Right lobe of liver (tissue), 6 donors: ENCODE measurements around the gene RAB22A. TPM values are rescaled to one million over a fixed set of nuclear protein-coding genes. Genes with fewer than 3 reads are reported as not detected.

Experiments used
- ATAC-seq, 4 donors: fragments of 200-7000 bp; cut with Tn5 transposase; one replicate each; pipeline ENCODE4 v1.9.1; 2020; ENCODE audit warnings: mild to moderate bottlenecking in 4 of 4, moderate library complexity in 4 of 4
- DNase-seq, 3 donors: peaks; one replicate each; pipeline ENCODE4 v3.0.0-alpha.2; 2020
- H3K27ac ChIP-seq, 3 donors: fragments of 200-600 bp; one replicate each; pipeline ENCODE4 v1.8.0; 2022
- H3K27me3 ChIP-seq, 2 donors: fragments of 200-600 bp; one replicate each; pipeline ENCODE4 v1.8.0; 2022
- H3K36me3 ChIP-seq, 4 donors: fragments of 200-600 bp; sonication (generic) in 1 of 4; one replicate each; pipeline versions ENCODE4 v1.5.1 to v1.8.0; 2017 to 2022; ENCODE audit warnings: control low read depth in 1 of 4
- H3K4me1 ChIP-seq, 4 donors: fragments of 200-600 bp; sonication (generic) in 1 of 4; one replicate each; pipeline versions ENCODE4 v1.5.1 to v1.8.0; 2017 to 2022; ENCODE audit warnings: control low read depth in 1 of 4
- H3K4me3 ChIP-seq, 3 donors: fragments of 200-600 bp; one replicate each; pipeline ENCODE4 v1.8.0; 2022
- H3K9me3 ChIP-seq, 4 donors: fragments of 200-600 bp; sonication (generic) in 1 of 4; one replicate each; pipeline versions ENCODE4 v1.5.1 to v1.8.0; 2017 to 2022; ENCODE audit warnings: control low read depth in 1 of 4
- POLR2A ChIP-seq: fragments of 450-650 bp; IDR thresholded peaks from one replicate; pipeline ENCODE4 v1.6.1; 2017; ENCODE audit warnings: antibody characterized with exemption, mild to moderate bottlenecking
- WGBS: methylation state at CpG from one replicate; pipeline ENCODE4 v1.1.6; 2018; ENCODE audit warnings: low coverage, low lambda C conversion rate; ENCODE audit not compliant: insufficient coverage; ENCODE audit errors: missing lambda C conversion rate; 5-methylcytosine and 5-hydroxymethylcytosine counted together
- intact Hi-C, 2 donors: fragments of 100-400 bp; cut with DNase I; formaldehyde crosslinking; loops; one replicate each; pipeline versions ENCODE4 v1.11.2 to v1.14.1; 2022
- total RNA-seq, 6 experiments: library from RNA; depleted of rRNA in 2 of 6; stranded (reverse); fragments of >200 nt in 2 of 6; fragmentation: NEBNext Ultra II Directional in 3 of 6; extraction: Animal tissue kit (Norgen Biotek cat#: 25700) in 3 of 6; gene quantifications; one replicate each; pipeline versions ENCODE4 v1.1.0 to v1.2.4, GENCODE V29; 2016 to 2023
- TF ChIP-seq, protein P1 (sequence below), 4 donors: fragments of 200-600 bp in 3 of 4; fragments of 450-650 bp in 1 of 4; IDR thresholded peaks; one replicate each; pipeline versions ENCODE4 v1.5.1 to v1.8.0; 2016 to 2022; ENCODE audit warnings: antibody characterized with exemption in 4 of 4, mild to moderate bottlenecking in 2 of 4
- donor health status: DM: no; HTN: yes; CAD: no.
- donor health status: DM: no; HTN: no; CAD: no.
- donor health status: DM: no; HTN: no; CAD: no.
- donor health status: DM: no; HTN: yes; CAD: no.
- donor health status: DM: no; HTN: yes; CAD: no.

The RAB22A gene
- total RNA-seq, 6 experiments from 2014 or later, result 7.4 to 11.6 (median 9.5) TPM

DNA sequence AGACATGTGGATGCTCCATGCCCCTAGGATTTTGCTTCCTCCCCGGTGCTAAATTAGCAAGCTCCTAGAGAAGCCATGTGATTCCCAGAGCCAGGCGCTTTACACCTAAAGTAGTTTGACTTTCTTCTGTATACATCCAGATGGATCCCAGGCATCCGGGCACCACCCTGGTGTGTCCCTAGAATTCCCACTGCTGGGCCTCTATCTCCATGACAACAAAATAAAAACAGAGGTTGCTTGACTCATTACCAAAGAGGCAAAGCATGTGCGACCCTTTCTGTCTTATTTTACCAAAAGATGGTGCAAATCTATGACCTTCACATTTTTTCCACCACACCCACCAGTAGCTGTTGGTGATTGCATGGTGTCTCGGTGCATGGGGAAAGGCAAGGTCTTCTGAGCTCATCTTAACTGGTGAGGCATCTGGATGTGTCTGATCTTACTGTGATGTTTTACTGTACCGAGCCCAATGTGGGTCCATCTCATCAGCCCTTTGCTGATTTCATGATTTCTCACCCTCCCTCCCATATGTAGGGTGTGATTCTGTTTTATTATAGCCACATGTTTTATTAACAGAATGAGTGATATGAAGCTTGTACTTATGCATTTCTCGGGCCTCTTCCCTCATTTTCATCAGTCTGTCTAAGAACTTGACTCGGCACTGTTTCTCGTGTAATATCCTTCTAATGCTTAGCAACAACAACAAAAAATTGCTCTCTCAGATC lies 52.1 kb downstream of the RAB22A start:
- Histone ChIP-seq H3K27ac (no peak overlapping the region), H3K36me3 (peaks cover 0 to 27% (median 8%) of the 10 kb centered on the region in 4 donors), H3K27me3 (no peaks in the 10 kb centered on the region), H3K9me3 (no peaks in the 10 kb centered on the region), H3K4me3 (no peak overlapping the region), H3K4me1 (no peaks in the 10 kb centered on the region)
- intact Hi-C loops, result no loop called here
- DNase-seq (no peak), ATAC-seq (no peak)
- TF ChIP-seq, protein P1, sequence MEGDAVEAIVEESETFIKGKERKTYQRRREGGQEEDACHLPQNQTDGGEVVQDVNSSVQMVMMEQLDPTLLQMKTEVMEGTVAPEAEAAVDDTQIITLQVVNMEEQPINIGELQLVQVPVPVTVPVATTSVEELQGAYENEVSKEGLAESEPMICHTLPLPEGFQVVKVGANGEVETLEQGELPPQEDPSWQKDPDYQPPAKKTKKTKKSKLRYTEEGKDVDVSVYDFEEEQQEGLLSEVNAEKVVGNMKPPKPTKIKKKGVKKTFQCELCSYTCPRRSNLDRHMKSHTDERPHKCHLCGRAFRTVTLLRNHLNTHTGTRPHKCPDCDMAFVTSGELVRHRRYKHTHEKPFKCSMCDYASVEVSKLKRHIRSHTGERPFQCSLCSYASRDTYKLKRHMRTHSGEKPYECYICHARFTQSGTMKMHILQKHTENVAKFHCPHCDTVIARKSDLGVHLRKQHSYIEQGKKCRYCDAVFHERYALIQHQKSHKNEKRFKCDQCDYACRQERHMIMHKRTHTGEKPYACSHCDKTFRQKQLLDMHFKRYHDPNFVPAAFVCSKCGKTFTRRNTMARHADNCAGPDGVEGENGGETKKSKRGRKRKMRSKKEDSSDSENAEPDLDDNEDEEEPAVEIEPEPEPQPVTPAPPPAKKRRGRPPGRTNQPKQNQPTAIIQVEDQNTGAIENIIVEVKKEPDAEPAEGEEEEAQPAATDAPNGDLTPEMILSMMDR (IDR thresholded peaks at IDR 0.05), result no peak
- no peak for TF ChIP-seq POLR2A
- WGBS, result 90% methylated on average over 8 of the region's 9 CpGs

DNA sequence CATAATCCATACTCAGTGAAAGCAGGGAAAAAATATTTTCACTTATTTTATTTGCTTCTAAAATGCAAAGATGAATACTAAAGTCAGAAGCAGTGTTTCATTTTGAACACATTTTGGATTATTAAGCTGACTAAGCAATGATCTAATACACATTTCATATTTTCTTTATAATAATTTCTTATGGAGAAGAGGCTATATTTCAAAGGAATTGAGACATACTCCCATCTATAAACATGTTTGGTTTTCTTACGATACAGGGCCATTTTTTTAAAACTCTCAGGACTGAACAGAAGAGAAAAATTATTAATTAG lies 52.6 kb downstream of the RAB22A start:
- DNase-seq (no peak), ATAC-seq (no peak)
- Histone ChIP-seq H3K27ac (no peak overlapping the region), H3K36me3 (peaks cover 0 to 27% (median 7%) of the 10 kb centered on the region in 4 donors), H3K4me1 (no peaks in the 10 kb centered on the region), H3K27me3 (no peaks in the 10 kb centered on the region), H3K9me3 (no peaks in the 10 kb centered on the region), H3K4me3 (no peak overlapping the region)
- 95% methylated on average over 1 of the region's 1 CpG for WGBS
- TF ChIP-seq POLR2A, result no peak
- TF ChIP-seq, protein P1 (IDR thresholded peaks at IDR 0.05), result no peak
- intact Hi-C loops, result no loop called here

GRCh38 chr20:58362970-58363369 lies 53.5 kb downstream of the RAB22A start:
- peaks cover 0 to 27% (median 6%) of the 10 kb centered on the region in 4 donors for H3K36me3 ChIP-seq
- 100% methylated on average over 3 of the region's 4 CpGs for WGBS
- H3K4me1 ChIP-seq, result no peaks in the 10 kb centered on the region
- DNase-seq (no peak), ATAC-seq (no peak)
- no peak overlapping the region for H3K27ac ChIP-seq
- no peaks in the 10 kb centered on the region for H3K9me3 ChIP-seq
- intact Hi-C loops, result no loop called here
- H3K27me3 ChIP-seq, result no peaks in the 10 kb centered on the region
- H3K4me3 ChIP-seq, result no peak overlapping the region
- TF ChIP-seq POLR2A, result no peak
- TF ChIP-seq, protein P1 (IDR thresholded peaks at IDR 0.05), result no peak

- DNase-seq (no peak), ATAC-seq (no peak)
- 100% methylated on average over 3 of the region's 3 CpGs for WGBS
- Histone ChIP-seq H3K27ac (no peak overlapping the region), H3K4me1 (no peaks in the 10 kb centered on the region), H3K4me3 (no peak overlapping the region), H3K36me3 (peaks cover 0 to 9% (median 0%) of the 10 kb centered on the region in 4 donors), H3K27me3 (no peaks in the 10 kb centered on the region), H3K9me3 (no peaks in the 10 kb centered on the region)
- no peak for TF ChIP-seq POLR2A
- TF ChIP-seq, protein P1 (IDR thresholded peaks at IDR 0.05), result no peak
- intact Hi-C loops, result no loop called here
These were observed 57.4 kb downstream of the RAB22A start for GRCh38 chr20:58366866-58367265.
